ENCODE data around the gene SREBF1. TPM values are rescaled to one million over a fixed set of nuclear protein-coding genes. Genes with fewer than 3 reads are reported as not detected.

SREBF1 gene
- total RNA-seq, 1 donor from 2014 or later: 85.0 TPM

GRCh38 chr17:17807440-17807839 lies 29.3 kb downstream of the SREBF1 start:
- no peaks in the 10 kb centered on the region for H3K9me3 Mint-ChIP-seq (ENCODE audit: low read depth)
- H3K27ac Mint-ChIP-seq: no peak overlapping the region
- no peak overlapping the region for H3K4me3 Mint-ChIP-seq (ENCODE audit: low read depth)
- no peak for DNase-seq (ENCODE audit: low spot score, unreplicated experiment)
- H3K4me1 Mint-ChIP-seq (ENCODE audit: low read depth): peaks cover 13% of the 10 kb centered on the region
- H3K27me3 Mint-ChIP-seq: peaks cover 3% of the 10 kb centered on the region
- TF ChIP-seq, protein P1, sequence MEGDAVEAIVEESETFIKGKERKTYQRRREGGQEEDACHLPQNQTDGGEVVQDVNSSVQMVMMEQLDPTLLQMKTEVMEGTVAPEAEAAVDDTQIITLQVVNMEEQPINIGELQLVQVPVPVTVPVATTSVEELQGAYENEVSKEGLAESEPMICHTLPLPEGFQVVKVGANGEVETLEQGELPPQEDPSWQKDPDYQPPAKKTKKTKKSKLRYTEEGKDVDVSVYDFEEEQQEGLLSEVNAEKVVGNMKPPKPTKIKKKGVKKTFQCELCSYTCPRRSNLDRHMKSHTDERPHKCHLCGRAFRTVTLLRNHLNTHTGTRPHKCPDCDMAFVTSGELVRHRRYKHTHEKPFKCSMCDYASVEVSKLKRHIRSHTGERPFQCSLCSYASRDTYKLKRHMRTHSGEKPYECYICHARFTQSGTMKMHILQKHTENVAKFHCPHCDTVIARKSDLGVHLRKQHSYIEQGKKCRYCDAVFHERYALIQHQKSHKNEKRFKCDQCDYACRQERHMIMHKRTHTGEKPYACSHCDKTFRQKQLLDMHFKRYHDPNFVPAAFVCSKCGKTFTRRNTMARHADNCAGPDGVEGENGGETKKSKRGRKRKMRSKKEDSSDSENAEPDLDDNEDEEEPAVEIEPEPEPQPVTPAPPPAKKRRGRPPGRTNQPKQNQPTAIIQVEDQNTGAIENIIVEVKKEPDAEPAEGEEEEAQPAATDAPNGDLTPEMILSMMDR (IDR thresholded peaks at IDR 0.05; ENCODE audit: unreplicated experiment): no peak
- H3K36me3 Mint-ChIP-seq (ENCODE audit: insufficient read depth): peaks cover 18% of the 10 kb centered on the region

DNA sequence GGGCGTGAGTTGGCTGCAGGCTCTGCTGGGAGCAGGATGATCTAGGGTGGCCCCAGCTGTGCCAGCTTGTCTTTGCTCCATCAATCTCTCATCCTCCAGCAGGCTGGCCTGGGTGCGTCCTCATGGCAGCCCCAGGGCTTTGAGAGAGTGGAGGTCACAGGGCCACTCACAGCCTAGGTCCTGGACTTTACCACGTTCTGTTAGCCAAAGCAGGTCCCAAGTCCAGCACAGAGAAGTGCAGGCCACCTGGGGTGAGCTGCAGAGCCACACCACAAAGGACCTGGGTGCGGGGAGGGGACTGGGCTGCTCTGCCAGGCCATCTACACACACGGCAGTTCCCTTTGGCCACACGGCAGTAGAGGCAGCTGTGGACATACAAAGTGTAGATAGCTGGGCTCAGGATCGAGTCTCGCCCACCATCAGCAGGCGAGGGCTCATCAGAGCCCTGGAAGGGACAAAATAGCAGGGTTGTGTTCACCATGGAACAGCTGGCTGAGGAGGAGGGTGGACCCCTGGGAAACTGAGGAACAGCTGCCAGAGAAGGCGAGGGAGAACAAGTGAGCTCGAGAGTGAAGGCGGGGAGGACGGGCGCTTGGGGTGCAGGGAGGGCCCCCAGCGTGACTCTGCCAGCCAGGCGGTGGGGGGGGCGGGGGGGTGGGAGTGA lies 30.0 kb downstream of the SREBF1 start:
- Mint-ChIP-seq H3K36me3 (ENCODE audit: insufficient read depth) (peaks cover 18% of the 10 kb centered on the region), H3K9me3 (ENCODE audit: low read depth) (no peaks in the 10 kb centered on the region), H3K27me3 (peaks cover 3% of the 10 kb centered on the region), H3K27ac (peak overlapping the region; percentile 86), H3K4me1 (ENCODE audit: low read depth) (peaks cover 8% of the 10 kb centered on the region), H3K4me3 (ENCODE audit: low read depth) (no peak overlapping the region)
- DNase-seq (ENCODE audit: low spot score, unreplicated experiment): no peak
- TF ChIP-seq, protein P1 (IDR thresholded peaks at IDR 0.05; ENCODE audit: unreplicated experiment): no peak

DNA sequence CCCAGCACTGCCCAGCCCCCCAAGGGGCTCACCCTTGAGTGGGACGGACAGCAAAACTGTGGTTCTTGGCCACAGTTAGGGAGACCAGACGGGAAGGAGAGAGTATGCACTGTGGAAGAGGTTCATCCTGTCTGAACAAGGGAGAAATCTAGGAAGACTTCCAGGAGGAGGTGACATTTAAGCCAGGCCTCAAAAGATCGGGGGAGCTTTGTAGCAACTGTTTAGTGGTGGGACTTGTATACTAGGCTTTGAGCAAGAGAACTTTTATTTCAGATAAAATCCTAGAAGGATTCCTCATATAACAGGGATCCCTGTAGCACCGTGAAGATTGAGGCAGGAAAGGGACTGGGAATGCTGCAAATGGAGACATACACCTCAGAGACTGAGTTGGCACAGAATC lies 30.8 kb downstream of the SREBF1 start:
- Mint-ChIP-seq H3K27me3 (peaks cover 3% of the 10 kb centered on the region), H3K27ac (no peak overlapping the region), H3K9me3 (ENCODE audit: low read depth) (no peaks in the 10 kb centered on the region), H3K36me3 (ENCODE audit: insufficient read depth) (peaks cover 18% of the 10 kb centered on the region), H3K4me1 (ENCODE audit: low read depth) (peaks cover 3% of the 10 kb centered on the region), H3K4me3 (ENCODE audit: low read depth) (no peak overlapping the region)
- DNase-seq (ENCODE audit: low spot score, unreplicated experiment): no peak
- TF ChIP-seq, protein P1 (IDR thresholded peaks at IDR 0.05; ENCODE audit: unreplicated experiment): no peak

GRCh38 chr17:17805575-17805974 lies 31.2 kb downstream of the SREBF1 start:
- no peak for DNase-seq (ENCODE audit: low spot score, unreplicated experiment)
- peaks cover 18% of the 10 kb centered on the region for H3K36me3 Mint-ChIP-seq (ENCODE audit: insufficient read depth)
- peak overlapping the region; percentile 21 for H3K27ac Mint-ChIP-seq
- H3K4me1 Mint-ChIP-seq (ENCODE audit: low read depth): peaks cover 3% of the 10 kb centered on the region
- peaks cover 3% of the 10 kb centered on the region for H3K27me3 Mint-ChIP-seq
- no peak overlapping the region for H3K4me3 Mint-ChIP-seq (ENCODE audit: low read depth)
- no peaks in the 10 kb centered on the region for H3K9me3 Mint-ChIP-seq (ENCODE audit: low read depth)
- TF ChIP-seq, protein P1 (IDR thresholded peaks at IDR 0.05; ENCODE audit: unreplicated experiment): no peak

DNA sequence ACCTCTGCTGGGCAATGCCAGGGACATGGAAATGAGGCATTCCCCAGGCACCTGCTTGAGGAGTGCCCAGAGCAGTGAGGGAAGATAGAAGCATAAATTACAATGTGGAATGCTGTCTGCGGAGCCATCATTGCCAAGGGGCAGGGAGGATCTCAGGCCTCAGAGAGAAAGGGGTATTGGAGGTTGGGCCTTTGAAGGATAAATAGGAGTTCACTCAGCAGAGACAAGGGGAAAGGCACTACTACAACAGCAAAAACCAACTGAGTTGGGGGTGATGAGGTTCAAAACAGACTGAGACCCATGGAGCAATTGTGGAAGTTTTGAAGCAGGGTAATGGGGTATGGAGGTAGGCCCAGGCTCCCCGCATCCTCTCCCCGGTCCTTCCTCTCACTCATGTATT lies 32.8 kb downstream of the SREBF1 start:
- TF ChIP-seq, protein P1 (IDR thresholded peaks at IDR 0.05; ENCODE audit: unreplicated experiment): no peak
- no peaks in the 10 kb centered on the region for H3K9me3 Mint-ChIP-seq (ENCODE audit: low read depth)
- H3K36me3 Mint-ChIP-seq (ENCODE audit: insufficient read depth): peaks cover 20% of the 10 kb centered on the region
- H3K27ac Mint-ChIP-seq: no peak overlapping the region
- no peak overlapping the region for H3K4me3 Mint-ChIP-seq (ENCODE audit: low read depth)
- no peak for DNase-seq (ENCODE audit: low spot score, unreplicated experiment)
- peaks cover 3% of the 10 kb centered on the region for H3K27me3 Mint-ChIP-seq
- peaks cover 4% of the 10 kb centered on the region for H3K4me1 Mint-ChIP-seq (ENCODE audit: low read depth)
